GM18499 (cell line): ENCODE measurements around the gene FPGS.
"Not testable (repeated sequence)": the region's sequence is repeated elsewhere in the genome, so short reads cannot be mapped to it uniquely, and the experiment has no call there.

Experiments
- ATAC-seq: cut with Tn5 transposase; IDR thresholded peaks from one replicate; pipeline ENCODE4 v1.9.1; 2021; ENCODE audit warnings: moderate number of reproducible peaks; ENCODE audit not compliant: insufficient read depth, unreplicated experiment

Gene FPGS

DNA sequence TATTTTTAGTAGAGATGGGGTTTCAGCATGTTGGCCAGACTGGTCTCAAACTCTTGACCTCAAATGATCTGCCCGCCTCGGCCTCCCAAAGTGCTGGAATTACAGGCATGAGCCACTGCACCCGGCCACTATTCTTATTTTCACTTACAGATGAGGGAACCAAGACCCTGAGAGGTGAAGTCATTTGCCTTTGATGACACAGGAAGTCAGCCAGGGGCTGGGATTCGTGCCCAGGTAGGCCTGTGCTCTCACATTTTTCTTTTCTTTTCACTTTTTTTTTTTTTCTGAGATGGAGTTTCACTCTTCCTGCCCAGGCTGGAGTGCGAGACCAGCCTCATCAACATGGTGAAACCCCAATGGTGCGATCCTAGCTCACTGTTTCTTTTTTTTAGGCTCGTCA lies 29.6 kb downstream of the FPGS start:
- no peak for ATAC-seq

- ATAC-seq: no peak
These were observed 30.9 kb downstream of the FPGS start for GRCh38 chr9:127833555-127833954.

DNA sequence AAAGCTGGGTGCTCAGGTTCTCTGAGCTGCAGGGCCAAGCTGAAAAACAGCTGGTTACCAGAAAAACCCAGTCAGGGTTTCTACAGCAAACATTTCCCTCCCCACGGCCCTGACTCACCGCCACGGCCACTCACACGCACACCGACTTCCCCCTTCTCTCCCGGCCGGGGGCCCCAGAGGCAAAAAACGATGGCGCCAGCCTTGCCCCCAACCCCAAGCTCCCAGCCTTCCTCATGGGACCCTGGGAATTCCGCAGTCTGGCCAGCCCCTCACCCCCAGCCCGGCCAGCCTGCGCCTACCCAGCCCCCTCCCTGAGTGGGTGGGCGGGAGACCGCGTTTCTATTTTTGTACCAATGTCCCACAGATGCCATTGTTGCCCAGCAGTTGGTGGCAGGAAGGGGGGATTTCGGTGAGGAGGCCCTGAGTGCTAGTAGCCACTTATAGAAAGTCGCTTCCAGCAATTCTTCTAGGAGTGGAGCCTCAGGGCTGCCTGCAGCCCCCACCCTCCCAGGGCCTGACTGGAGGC lies 33.4 kb downstream of the FPGS start:
- no peak for ATAC-seq

GRCh38 chr9:127836561-127836960 lies 33.9 kb downstream of the FPGS start:
- not testable (repeated sequence) for ATAC-seq

GRCh38 chr9:127837346-127837745 lies 34.7 kb downstream of the FPGS start:
- ATAC-seq: no peak

DNA sequence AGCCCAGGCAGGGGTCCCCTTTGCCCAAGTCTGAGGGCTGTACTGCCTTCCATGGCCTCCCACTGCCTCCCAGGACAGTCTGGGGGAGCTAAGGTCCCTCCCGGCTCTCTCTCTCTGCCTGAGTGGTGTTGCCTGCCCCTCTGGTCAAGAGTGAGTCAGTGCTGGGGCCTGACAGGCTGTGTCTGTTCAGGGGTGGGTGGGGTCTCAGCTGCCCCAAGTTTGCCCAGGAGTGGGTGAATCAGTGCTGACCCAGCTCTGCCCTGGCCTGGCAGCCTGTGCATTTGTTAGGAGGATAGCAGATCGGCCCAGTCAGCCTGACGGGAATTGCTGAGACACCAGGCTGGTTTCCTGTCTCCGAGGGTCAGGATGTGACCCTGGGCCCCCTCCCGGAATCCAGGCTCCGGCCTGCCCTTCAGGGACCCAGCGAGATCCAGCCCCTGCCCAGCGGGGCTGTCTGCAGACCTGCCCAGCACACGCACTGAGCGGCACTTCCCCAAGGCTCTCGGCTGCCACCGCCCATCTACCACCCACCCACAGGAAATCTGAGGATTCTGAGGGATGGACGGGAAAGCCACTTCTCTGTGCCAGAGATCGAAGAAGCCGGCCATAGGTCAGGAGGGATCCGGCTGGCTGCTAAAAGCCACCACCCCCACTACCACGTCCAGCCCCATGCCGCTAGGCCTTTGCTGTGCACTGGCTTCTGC lies 35.8 kb downstream of the FPGS start:
- ATAC-seq: no peak

DNA sequence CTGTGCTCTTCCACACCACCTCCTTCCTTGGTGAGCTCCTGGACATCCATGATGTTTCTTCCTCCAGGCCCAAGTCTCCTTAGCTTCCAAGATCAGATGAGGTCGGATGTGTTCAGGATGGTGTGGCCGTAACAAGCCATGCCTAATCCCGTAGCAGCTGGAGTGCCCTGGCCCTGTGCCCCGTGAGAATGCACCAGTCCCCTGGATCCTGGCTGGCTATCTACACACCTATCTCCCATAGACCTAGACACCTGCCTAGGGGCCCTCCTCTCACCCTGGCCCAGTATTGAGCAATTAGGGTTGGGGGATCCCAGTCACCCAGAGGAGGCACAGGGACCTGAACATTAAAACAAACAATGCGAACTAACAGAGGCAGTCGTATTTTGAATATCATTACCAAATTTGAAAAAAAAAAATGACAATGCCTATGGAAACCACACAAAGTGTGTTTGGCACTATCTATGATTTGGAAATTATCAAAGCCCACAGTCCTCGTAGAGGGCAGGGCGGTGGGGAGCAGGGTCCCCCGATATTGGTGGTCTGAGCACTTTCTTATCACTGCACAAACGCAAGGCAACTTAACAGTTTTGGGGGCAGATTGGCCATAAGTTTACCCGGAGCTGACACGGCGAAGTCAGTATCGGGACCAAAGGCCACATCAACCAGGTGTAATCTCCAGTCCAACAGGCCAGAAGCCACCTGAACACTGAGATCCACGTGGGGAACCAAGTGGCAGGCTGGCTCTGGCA lies 38.6 kb downstream of the FPGS start:
- ATAC-seq: no peak

DNA sequence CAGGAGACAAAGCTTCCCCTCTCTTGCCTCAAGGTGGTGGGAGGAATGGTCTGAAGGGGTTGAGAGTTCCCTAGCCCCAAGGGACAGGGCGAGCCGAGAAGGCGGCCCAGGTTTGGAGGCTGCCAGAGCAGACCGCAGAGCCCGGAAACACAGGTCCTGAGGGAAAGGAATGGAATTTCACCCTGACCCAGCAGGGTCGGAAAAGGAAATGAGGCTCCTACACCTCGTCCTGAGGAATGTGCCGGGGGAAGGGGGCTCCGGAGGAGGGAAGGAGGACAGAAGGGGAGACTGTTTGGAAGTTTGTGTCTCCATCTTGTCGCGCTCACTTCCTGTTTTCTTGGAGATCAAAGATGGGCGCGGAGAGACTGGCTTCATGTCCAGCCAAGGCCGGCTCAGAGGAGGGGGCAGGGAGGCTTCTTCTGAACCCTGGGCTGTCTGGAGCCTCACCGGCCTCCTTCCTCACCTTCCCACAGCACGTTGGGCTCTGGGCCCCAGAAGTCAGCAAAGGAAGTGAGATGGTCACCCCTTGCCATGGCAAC lies 42.2 kb downstream of the FPGS start:
- ATAC-seq: no peak

DNA sequence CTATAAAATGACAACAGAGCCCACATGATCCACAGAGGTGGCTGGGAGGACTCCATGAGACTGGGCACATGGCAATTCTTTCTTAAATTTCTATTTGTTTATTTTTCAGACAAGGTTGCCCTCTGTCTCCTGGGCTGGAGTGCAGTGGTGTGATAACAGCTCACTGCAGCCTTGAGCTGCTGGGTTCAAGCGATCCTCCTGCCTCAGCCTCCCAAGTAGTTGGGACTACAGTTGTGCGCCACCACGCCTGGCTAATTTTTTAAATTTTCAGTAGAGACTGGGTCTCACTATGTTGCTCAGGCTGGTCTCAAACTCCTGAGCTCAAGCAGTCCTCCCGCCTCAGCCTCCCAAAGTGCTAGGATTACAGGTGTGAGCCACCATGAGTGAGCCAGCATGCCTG lies 42.9 kb downstream of the FPGS start:
- not testable (repeated sequence) for ATAC-seq

GRCh38 chr9:127846443-127847177 lies 43.9 kb downstream of the FPGS start:
- no peak for ATAC-seq

GRCh38 chr9:127847178-127847510 lies 44.5 kb downstream of the FPGS start:
- ATAC-seq: no peak

GRCh38 chr9:127847833-127848755 lies 45.4 kb downstream of the FPGS start:
- ATAC-seq: no peak

DNA sequence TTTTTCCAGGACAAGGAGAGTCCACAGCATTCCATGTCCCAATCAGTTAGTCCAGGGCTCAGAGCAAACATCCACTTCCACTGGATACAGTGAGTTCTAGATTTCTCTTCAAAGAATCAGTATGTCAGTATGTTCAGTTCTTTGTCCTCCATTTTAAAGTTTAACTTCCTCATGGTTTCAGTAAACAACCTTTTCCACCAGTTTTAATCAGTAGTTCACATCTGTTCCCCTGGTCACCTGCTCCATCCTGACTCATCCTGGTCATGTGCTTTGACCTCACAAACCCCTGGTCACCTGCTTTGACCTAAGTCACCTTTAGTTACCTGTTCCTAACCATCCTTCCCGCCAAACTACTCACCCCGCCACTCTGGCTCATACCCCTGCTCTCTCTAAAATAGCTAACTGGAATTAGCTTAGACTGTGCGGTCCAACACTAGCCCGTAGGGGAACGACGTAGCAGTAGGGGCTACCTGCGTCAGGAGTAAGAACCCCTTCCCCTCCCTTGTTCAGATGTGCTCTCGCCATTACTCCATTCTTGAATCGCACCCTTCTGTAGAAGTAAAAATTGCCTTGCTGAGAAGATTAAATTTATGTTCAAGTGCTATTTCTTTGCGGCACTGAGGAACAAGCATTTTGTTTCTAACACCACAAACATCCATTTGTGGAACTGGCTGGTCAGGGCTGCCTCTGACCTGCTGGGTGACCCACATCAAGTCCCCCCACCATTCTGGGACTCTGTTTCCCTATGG lies 46.2 kb downstream of the FPGS start:
- no peak for ATAC-seq

GRCh38 chr9:127850286-127850830 lies 47.7 kb downstream of the FPGS start:
- ATAC-seq: no peak

DNA sequence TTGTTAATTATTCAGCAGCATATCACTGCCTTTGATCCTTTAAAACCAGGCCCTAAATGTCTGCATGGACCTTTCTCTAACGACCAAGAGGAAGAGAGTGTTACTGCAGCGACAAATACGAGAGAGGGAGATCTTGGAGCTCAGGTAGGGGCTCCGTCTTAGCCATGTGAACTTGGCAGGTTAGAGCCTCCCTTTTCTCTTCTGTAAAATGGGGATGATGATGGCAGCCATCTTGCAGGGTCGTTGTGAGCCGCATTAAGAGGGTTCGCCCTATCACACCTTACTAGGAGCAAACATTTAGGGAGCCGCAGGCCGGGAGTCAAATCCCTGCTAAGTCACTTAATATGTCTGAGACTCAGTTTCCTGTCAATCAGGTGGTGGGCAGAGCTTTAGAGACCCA lies 50.1 kb downstream of the FPGS start:
- ATAC-seq: no peak

GRCh38 chr9:127853312-127854183 lies 50.9 kb downstream of the FPGS start:
- ATAC-seq: no peak

GRCh38 chr9:127854184-127854806 lies 51.6 kb downstream of the FPGS start, which contains the start of gene ENG:
ENG (minus strand) TSS chr9:127854658; CDS start chr9:127854355, 303 bp downstream.
- no peak for ATAC-seq
